Spleen (tissue), 7 donors: Measurements from ENCODE around the gene P2RY14.

Source experiments
- CTCF ChIP-seq, 11 experiments: fragments of 200-600 bp in 7 of 11; fragments of 450-650 bp in 4 of 11; sonication (generic) in 4 of 11; IDR thresholded peaks in 8 of 11; conservative IDR thresholded peaks in 3 of 11; 1 replicate in 7 of 11; 2 replicates in 4 of 11; pipeline versions ENCODE4 v1.4.0 to v1.8.0; 2016 to 2021; ENCODE audit warnings: antibody characterized with exemption in 11 of 11, inconsistent platforms in 4 of 11, mild to moderate bottlenecking in 1 of 11
- POLR2AphosphoS5 ChIP-seq, 3 donors: sonication (generic); formaldehyde crosslinking; IDR thresholded peaks; one replicate each; pipeline ENCODE4 v1.5.1; 2017; ENCODE audit warnings: antibody characterized with exemption in 3 of 3
- donor health status: DM: no; HTN: no; CAD: no; lungs with moderate emphysema.
- donor health status: DM: no; HTN: no; CAD: no.
- donor health status: DM: no; HTN: no; CAD: no.

- TF ChIP-seq CTCF (IDR thresholded peaks at IDR 0.05 in 8 of 11, conservative IDR thresholded peaks at IDR 0.05 in 3 of 11) (no peak), POLR2AphosphoS5 (IDR thresholded peaks at IDR 0.05) (no peak)
Observed at GRCh38 chr3:151218136-151218535, 60.2 kb downstream of the P2RY14 start.
